ENCODE data around the gene TCERG1. TPM values are rescaled to one million over a fixed set of nuclear protein-coding genes. Genes with fewer than 3 reads are reported as not detected.
A peak's percentile ranks its signal among the peaks of the same experiment; 100 is the strongest.

Gene TCERG1
- total RNA-seq, 1 donor from 2014 or later, result 121 TPM

- peak within 1 kb of the TSS; percentile 57 for H3K27ac Mint-ChIP-seq
- no peaks in the 10 kb centered on the region for H3K9me3 Mint-ChIP-seq (ENCODE audit: low read depth)
- TF ChIP-seq, protein P1, sequence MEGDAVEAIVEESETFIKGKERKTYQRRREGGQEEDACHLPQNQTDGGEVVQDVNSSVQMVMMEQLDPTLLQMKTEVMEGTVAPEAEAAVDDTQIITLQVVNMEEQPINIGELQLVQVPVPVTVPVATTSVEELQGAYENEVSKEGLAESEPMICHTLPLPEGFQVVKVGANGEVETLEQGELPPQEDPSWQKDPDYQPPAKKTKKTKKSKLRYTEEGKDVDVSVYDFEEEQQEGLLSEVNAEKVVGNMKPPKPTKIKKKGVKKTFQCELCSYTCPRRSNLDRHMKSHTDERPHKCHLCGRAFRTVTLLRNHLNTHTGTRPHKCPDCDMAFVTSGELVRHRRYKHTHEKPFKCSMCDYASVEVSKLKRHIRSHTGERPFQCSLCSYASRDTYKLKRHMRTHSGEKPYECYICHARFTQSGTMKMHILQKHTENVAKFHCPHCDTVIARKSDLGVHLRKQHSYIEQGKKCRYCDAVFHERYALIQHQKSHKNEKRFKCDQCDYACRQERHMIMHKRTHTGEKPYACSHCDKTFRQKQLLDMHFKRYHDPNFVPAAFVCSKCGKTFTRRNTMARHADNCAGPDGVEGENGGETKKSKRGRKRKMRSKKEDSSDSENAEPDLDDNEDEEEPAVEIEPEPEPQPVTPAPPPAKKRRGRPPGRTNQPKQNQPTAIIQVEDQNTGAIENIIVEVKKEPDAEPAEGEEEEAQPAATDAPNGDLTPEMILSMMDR (IDR thresholded peaks at IDR 0.05; ENCODE audit: unreplicated experiment), result no peak
- H3K36me3 Mint-ChIP-seq (ENCODE audit: insufficient read depth), result peaks cover 6% of the 10 kb centered on the region
- H3K4me1 Mint-ChIP-seq (ENCODE audit: low read depth), result peaks cover 10% of the 10 kb centered on the region
- DNase-seq (ENCODE audit: low spot score, unreplicated experiment), result no peak
- no peak within 1 kb of the TSS for H3K4me3 Mint-ChIP-seq (ENCODE audit: low read depth)
- H3K27me3 Mint-ChIP-seq, result no peaks in the 10 kb centered on the region
Observed at GRCh38 chr5:146516151-146516475, 69.0 kb downstream of the TCERG1 start, which contains the start of gene GPR151. TSS of gene GPR151 (minus strand) at chr5:146516190. CDS start at chr5:146516113, 77 bp downstream.

DNA sequence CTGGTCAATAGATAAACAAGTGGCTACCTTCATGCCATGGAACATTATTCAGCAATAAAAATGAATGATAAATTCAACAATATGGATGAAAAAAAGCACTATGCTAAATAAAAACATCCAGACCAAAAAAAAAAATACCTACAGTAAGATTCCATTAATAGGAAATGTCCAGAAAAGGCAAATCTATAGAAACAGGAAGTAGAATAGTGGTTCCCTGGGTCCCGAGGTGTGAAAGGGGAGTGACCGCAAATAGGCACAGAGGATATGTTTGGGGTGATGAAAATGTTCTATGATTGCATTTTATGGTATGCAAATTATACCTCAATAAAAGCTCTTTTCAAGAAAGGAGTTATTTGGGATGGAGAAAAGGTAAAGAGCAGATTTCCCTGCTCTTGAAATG lies 72.4 kb downstream of the TCERG1 start:
- Mint-ChIP-seq H3K4me1 (ENCODE audit: low read depth) (peaks cover 2% of the 10 kb centered on the region), H3K9me3 (ENCODE audit: low read depth) (no peaks in the 10 kb centered on the region), H3K36me3 (ENCODE audit: insufficient read depth) (no peaks in the 10 kb centered on the region), H3K27me3 (peaks cover 11% of the 10 kb centered on the region), H3K4me3 (ENCODE audit: low read depth) (no peak overlapping the region), H3K27ac (no peak overlapping the region)
- DNase-seq (ENCODE audit: low spot score, unreplicated experiment), result no peak
- TF ChIP-seq, protein P1 (IDR thresholded peaks at IDR 0.05; ENCODE audit: unreplicated experiment), result no peak

DNA sequence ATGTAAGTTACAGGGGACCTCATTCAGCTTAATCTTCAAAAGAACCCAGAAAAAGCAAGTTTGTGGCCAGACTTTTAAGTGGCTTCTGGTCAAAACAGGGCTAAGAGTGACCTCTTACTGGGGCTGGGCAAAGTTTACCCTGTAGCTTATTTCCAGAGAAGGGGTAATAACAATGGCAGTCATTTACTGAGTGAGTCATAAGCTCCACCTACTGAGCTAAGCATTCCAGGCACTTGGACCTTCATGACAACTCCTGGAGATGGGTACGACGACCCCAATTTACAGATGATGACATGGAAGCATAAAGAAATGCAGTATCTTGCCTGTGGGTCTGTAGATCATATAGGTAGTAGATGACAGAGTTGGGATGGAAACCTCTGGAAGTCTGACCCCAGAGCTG lies 73.6 kb downstream of the TCERG1 start:
- no peaks in the 10 kb centered on the region for H3K36me3 Mint-ChIP-seq (ENCODE audit: insufficient read depth)
- peaks cover 2% of the 10 kb centered on the region for H3K4me1 Mint-ChIP-seq (ENCODE audit: low read depth)
- no peaks in the 10 kb centered on the region for H3K9me3 Mint-ChIP-seq (ENCODE audit: low read depth)
- TF ChIP-seq, protein P1 (IDR thresholded peaks at IDR 0.05; ENCODE audit: unreplicated experiment), result no peak
- no peak overlapping the region for H3K27ac Mint-ChIP-seq
- H3K4me3 Mint-ChIP-seq (ENCODE audit: low read depth), result no peak overlapping the region
- H3K27me3 Mint-ChIP-seq, result peaks cover 11% of the 10 kb centered on the region
- DNase-seq (ENCODE audit: low spot score, unreplicated experiment), result no peak

GRCh38 chr5:146521403-146522106 lies 74.4 kb downstream of the TCERG1 start:
- no peak for DNase-seq (ENCODE audit: low spot score, unreplicated experiment)
- H3K27ac Mint-ChIP-seq, result no peak overlapping the region
- H3K9me3 Mint-ChIP-seq (ENCODE audit: low read depth), result no peaks in the 10 kb centered on the region
- no peaks in the 10 kb centered on the region for H3K36me3 Mint-ChIP-seq (ENCODE audit: insufficient read depth)
- no peak overlapping the region for H3K4me3 Mint-ChIP-seq (ENCODE audit: low read depth)
- H3K4me1 Mint-ChIP-seq (ENCODE audit: low read depth), result peaks cover 2% of the 10 kb centered on the region
- peaks cover 11% of the 10 kb centered on the region for H3K27me3 Mint-ChIP-seq
- TF ChIP-seq, protein P1 (IDR thresholded peaks at IDR 0.05; ENCODE audit: unreplicated experiment), result no peak

DNA sequence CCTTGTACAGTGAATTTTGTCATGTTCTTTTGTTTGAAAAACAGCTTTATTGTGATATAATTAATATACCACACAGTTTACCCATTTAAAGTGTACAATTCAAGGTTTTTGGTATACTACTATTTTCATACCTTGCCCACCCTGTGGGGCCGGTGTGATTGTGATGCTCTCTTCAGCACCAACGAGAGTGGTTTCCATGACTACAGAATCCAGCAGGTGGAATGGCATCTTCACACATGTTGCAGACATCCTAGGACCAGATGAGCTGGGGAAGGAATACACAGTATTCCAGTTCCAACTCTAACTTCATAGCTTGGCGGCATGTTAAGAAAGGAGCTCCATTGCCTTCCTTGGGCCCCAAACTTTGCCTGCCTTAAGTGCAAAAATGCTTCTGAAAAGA lies 76.6 kb downstream of the TCERG1 start:
- no peak for DNase-seq (ENCODE audit: low spot score, unreplicated experiment)
- Mint-ChIP-seq H3K27me3 (peaks cover 11% of the 10 kb centered on the region), H3K36me3 (ENCODE audit: insufficient read depth) (no peaks in the 10 kb centered on the region), H3K27ac (no peak overlapping the region), H3K4me3 (ENCODE audit: low read depth) (no peak overlapping the region), H3K4me1 (ENCODE audit: low read depth) (peaks cover 2% of the 10 kb centered on the region), H3K9me3 (ENCODE audit: low read depth) (no peaks in the 10 kb centered on the region)
- TF ChIP-seq, protein P1 (IDR thresholded peaks at IDR 0.05; ENCODE audit: unreplicated experiment), result no peak

All from progenitor cell of endocrine pancreas (in vitro differentiated cells).